ENCODE measurements around the gene ATP8B1. TPM values are rescaled to one million over a fixed set of nuclear protein-coding genes. Genes with fewer than 3 reads are reported as not detected.

Gene ATP8B1
- total RNA-seq, 4 donors from 2014 or later, result 120 to 321 (median 252) TPM

GRCh38 chr18:57845605-57846074 lies 42.5 kb upstream of the ATP8B1 start:
- 75 to 83% methylated on average over 3 of the region's 3 CpGs for WGBS, 2 donors (ENCODE audit: low coverage in 1 of 2)
- no peaks in the 10 kb centered on the region for H3K27me3 ChIP-seq
- H3K27ac ChIP-seq, result no peak overlapping the region
- no peak overlapping the region for H3K4me3 ChIP-seq
- no peak for DNase-seq
- in situ Hi-C loops (cut with MboI; ENCODE audit: low pct_ligation_motif_present in 1 of 4, low pct_unique_long_range_greater_than_20kb in 1 of 4, low sequenced_read_pairs in 3 of 4), result loop anchor here in 1 of 4 donors (25.0 kb wide), 1 partner anchor 108 kb away; no protein-coding TSS in a partner anchor
- intact Hi-C loops (cut with DNase I; ENCODE audit: low total_unique reads), result no loop called here
- H3K4me1 ChIP-seq, result peaks cover 0 to 3% (median 0%) of the 10 kb centered on the region in 4 donors
- TF ChIP-seq POLR2AphosphoS5 (IDR thresholded peaks at IDR 0.05) (no peak), POLR2A (IDR thresholded peaks at IDR 0.05) (no peak), EP300 (IDR thresholded peaks at IDR 0.05; ENCODE audit: low read depth) (no peak), CTCF (IDR thresholded peaks at IDR 0.05) (no peak)
- H3K36me3 ChIP-seq, result no peaks in the 10 kb centered on the region
- no peaks in the 10 kb centered on the region for H3K9me3 ChIP-seq

- in situ Hi-C loops (cut with MboI; ENCODE audit: low pct_ligation_motif_present in 1 of 4, low pct_unique_long_range_greater_than_20kb in 1 of 4, low sequenced_read_pairs in 3 of 4) (loop anchor here in 1 of 4 donors (25.0 kb wide), 1 partner anchor 107 kb away; no protein-coding TSS in a partner anchor), intact Hi-C loops (cut with DNase I; ENCODE audit: low total_unique reads) (no loop called here)
- WGBS, 2 donors (ENCODE audit: low coverage in 1 of 2), result 46 to 77% methylated on average over 5 to 7 of the region's 7 CpGs
Measured at GRCh38 chr18:57844319-57844718, 41.2 kb upstream of the ATP8B1 start.

GRCh38 chr18:57843386-57843785 lies 40.3 kb upstream of the ATP8B1 start:
- no peak overlapping the region for H3K27ac ChIP-seq

More at GRCh38 chr18:57844319-57844718, 41.2 kb upstream of the ATP8B1 start:
- TF ChIP-seq EP300 (IDR thresholded peaks at IDR 0.05; ENCODE audit: low read depth), result no peak
- no peaks in the 10 kb centered on the region for H3K36me3 ChIP-seq
- no peak overlapping the region for H3K4me3 ChIP-seq
- DNase-seq, result peak; percentile 37
- H3K27me3 ChIP-seq, result no peaks in the 10 kb centered on the region
- no peaks in the 10 kb centered on the region for H3K9me3 ChIP-seq
- H3K4me1 ChIP-seq, result peaks cover 0 to 3% (median 0%) of the 10 kb centered on the region in 4 donors
- no peak overlapping the region for H3K27ac ChIP-seq

GRCh38 chr18:57841568-57841967 lies 38.5 kb upstream of the ATP8B1 start:
- no peaks in the 10 kb centered on the region for H3K9me3 ChIP-seq
- H3K27me3 ChIP-seq, result no peaks in the 10 kb centered on the region
- 58 to 68% methylated on average over 2 of the region's 2 CpGs for WGBS, 2 donors (ENCODE audit: low coverage in 1 of 2)
- no peaks in the 10 kb centered on the region for H3K36me3 ChIP-seq
- no peak for DNase-seq
- TF ChIP-seq POLR2A (IDR thresholded peaks at IDR 0.05) (no peak), CTCF (IDR thresholded peaks at IDR 0.05) (no peak)
- intact Hi-C loops (cut with DNase I; ENCODE audit: low total_unique reads), result no loop called here
- no peak overlapping the region for H3K27ac ChIP-seq
- peaks cover 0 to 3% (median 0%) of the 10 kb centered on the region in 4 donors for H3K4me1 ChIP-seq
- in situ Hi-C loops (cut with MboI; ENCODE audit: low pct_ligation_motif_present in 1 of 4, low pct_unique_long_range_greater_than_20kb in 1 of 4, low sequenced_read_pairs in 3 of 4), result loop anchor here in 1 of 4 donors (25.0 kb wide), 1 partner anchor 104 kb away; no protein-coding TSS in a partner anchor
- H3K4me3 ChIP-seq, result no peak overlapping the region

More at GRCh38 chr18:57843386-57843785, 40.3 kb upstream of the ATP8B1 start:
- intact Hi-C loops (cut with DNase I; ENCODE audit: low total_unique reads), result no loop called here
- no peaks in the 10 kb centered on the region for H3K36me3 ChIP-seq
- WGBS, 2 donors (ENCODE audit: low coverage in 1 of 2), result 89% methylated on average over 5 of the region's 5 CpGs; no CpG with 5 or more reads in 1 of the 2 donors
- peaks cover 0 to 3% (median 0%) of the 10 kb centered on the region in 4 donors for H3K4me1 ChIP-seq
- in situ Hi-C loops (cut with MboI; ENCODE audit: low pct_ligation_motif_present in 1 of 4, low pct_unique_long_range_greater_than_20kb in 1 of 4, low sequenced_read_pairs in 3 of 4), result loop anchor here in 1 of 4 donors (25.0 kb wide), 1 partner anchor 106 kb away; no protein-coding TSS in a partner anchor
- no peaks in the 10 kb centered on the region for H3K9me3 ChIP-seq
- TF ChIP-seq CTCF (IDR thresholded peaks at IDR 0.05), result no peak
- TF ChIP-seq POLR2AphosphoS5 (IDR thresholded peaks at IDR 0.05), result no peak
- no peak for TF ChIP-seq POLR2A (IDR thresholded peaks at IDR 0.05)
- no peak for TF ChIP-seq EP300 (IDR thresholded peaks at IDR 0.05; ENCODE audit: low read depth)
- H3K4me3 ChIP-seq, result no peak overlapping the region
- no peak for DNase-seq
- H3K27me3 ChIP-seq, result no peaks in the 10 kb centered on the region

All from transverse colon (tissue), 4 donors.